ENCODE results near the gene SORBS2.

The SORBS2 gene

GRCh38 chr4:185834778-185835177 is 22.8 kb upstream of the SORBS2 start:
- no peak for DNase-seq (ENCODE audit: low read depth)

GRCh38 chr4:185834088-185834487 is 22.1 kb upstream of the SORBS2 start:
- no peak for DNase-seq (ENCODE audit: low read depth)

GRCh38 chr4:185833055-185833598 is 21.1 kb upstream of the SORBS2 start:
- DNase-seq (ENCODE audit: low read depth), result no peak

- no peak for DNase-seq (ENCODE audit: low read depth)
These were observed 19.3 kb upstream of the SORBS2 start for GRCh38 chr4:185831125-185831815.

GRCh38 chr4:185830263-185830994 is 18.4 kb upstream of the SORBS2 start:
- no peak for DNase-seq (ENCODE audit: low read depth)

- no peak for DNase-seq (ENCODE audit: low read depth)
These were observed 14.4 kb upstream of the SORBS2 start for GRCh38 chr4:185826381-185826780.

- DNase-seq (ENCODE audit: low read depth), result no peak
These were observed 13.7 kb upstream of the SORBS2 start for GRCh38 chr4:185825737-185826136.

GRCh38 chr4:185822791-185823190 is 10.8 kb upstream of the SORBS2 start:
- no peak for DNase-seq (ENCODE audit: low read depth)

- no peak for DNase-seq (ENCODE audit: low read depth)
These were observed 9.0 kb upstream of the SORBS2 start for GRCh38 chr4:185821029-185821419.

GRCh38 chr4:185820146-185821028 is 8.4 kb upstream of the SORBS2 start:
- no peak for DNase-seq (ENCODE audit: low read depth)

- DNase-seq (ENCODE audit: low read depth), result no peak
These were observed 7.2 kb upstream of the SORBS2 start for GRCh38 chr4:185819144-185819543.

GRCh38 chr4:185817403-185817818 is 5.4 kb upstream of the SORBS2 start:
- DNase-seq (ENCODE audit: low read depth), result no peak

GRCh38 chr4:185813133-185813532 is 1.1 kb upstream of the SORBS2 start:
- no peak for DNase-seq (ENCODE audit: low read depth)

GRCh38 chr4:185810746-185811508 is 1.1 kb downstream of the SORBS2 start:
- DNase-seq (ENCODE audit: low read depth), result no peak

- DNase-seq (ENCODE audit: low read depth), result no peak
These were observed 2.4 kb downstream of the SORBS2 start for GRCh38 chr4:185809533-185810071.

- no peak for DNase-seq (ENCODE audit: low read depth)
These were observed 2.9 kb downstream of the SORBS2 start for GRCh38 chr4:185809121-185809520.

- no peak for DNase-seq (ENCODE audit: low read depth)
These were observed 6.0 kb downstream of the SORBS2 start for GRCh38 chr4:185805979-185806378.

GRCh38 chr4:185805262-185805802 is 6.7 kb downstream of the SORBS2 start:
- no peak for DNase-seq (ENCODE audit: low read depth)

- DNase-seq (ENCODE audit: low read depth), result no peak
These were observed 9.0 kb downstream of the SORBS2 start for GRCh38 chr4:185803022-185803421.

- no peak for DNase-seq (ENCODE audit: low read depth)
These were observed 10.5 kb downstream of the SORBS2 start for GRCh38 chr4:185801471-185801870.

All from T-helper 22 cell (primary cell).